Dermis blood vessel endothelial cell (primary cell): ENCODE measurements around the gene LCE2D. TPM values are rescaled to one million over a fixed set of nuclear protein-coding genes. Genes with fewer than 3 reads are reported as not detected.

Experiments
- DNase-seq: peaks from one replicate; pipeline ENCODE4 v3.0.0; 2010
- total RNA-seq: library from RNA; depleted of rRNA; stranded (reverse); fragments of >200 nt; gene quantifications from 2 replicates; pipeline ENCODE4 v1.2.3, GENCODE V29; 2014

Gene LCE2D
- total RNA-seq, 1 donor from 2014 or later, result not detected

GRCh38 chr1:152697701-152698600 lies 34.8 kb downstream of the LCE2D start, which contains the start of gene LCE2A:
Gene LCE2A, plus strand, starts transcription at chr1:152698345. Its CDS starts 557 bp downstream, at chr1:152698902.
- no peak for DNase-seq

- DNase-seq, result no peak
Measured at GRCh38 chr1:152699746-152700145, 36.6 kb downstream of the LCE2D start.

GRCh38 chr1:152707860-152708259 lies 44.7 kb downstream of the LCE2D start, which contains the start of gene LCE4A:
Gene LCE4A, plus strand, starts transcription at chr1:152708160. Its CDS starts 916 bp downstream, at chr1:152709076.
- DNase-seq, result no peak

Other genes with a start within 250 kb of the LCE2D start
- not detected in 2 replicates for gene CRNN, start 249.1 kb upstream of the LCE2D start, total RNA-seq
- not detected in 2 replicates for gene LCE5A, start 152.6 kb upstream of the LCE2D start, total RNA-seq
- not detected in 2 replicates for gene CRCT1, start 148.9 kb upstream of the LCE2D start, total RNA-seq
- gene LCE3E, start 96.6 kb upstream of the LCE2D start, total RNA-seq, result not detected in 2 replicates
- gene LCE3D, start 82.9 kb upstream of the LCE2D start, total RNA-seq, result not detected in 2 replicates
- not detected in 2 replicates for gene LCE3C, start 63.1 kb upstream of the LCE2D start, total RNA-seq
- gene LCE3B, start 49.6 kb upstream of the LCE2D start, total RNA-seq, result not detected in 2 replicates
- gene LCE3A, start 40.3 kb upstream of the LCE2D start, total RNA-seq, result not detected in 2 replicates
- gene LCE2C, start 11.9 kb downstream of the LCE2D start, total RNA-seq, result not detected in 2 replicates
- gene LCE2B, start 22.7 kb downstream of the LCE2D start, total RNA-seq, result not detected in 2 replicates
- gene LCE2A, start 35.0 kb downstream of the LCE2D start, total RNA-seq, result not detected in 2 replicates
- gene LCE4A, start 44.8 kb downstream of the LCE2D start, total RNA-seq, result not detected in 2 replicates
- gene KPRP, start 94.6 kb downstream of the LCE2D start, total RNA-seq, result not detected in 2 replicates
- not detected in 2 replicates for gene LCE1F, start 111.8 kb downstream of the LCE2D start, total RNA-seq
- gene LCE1E, start 122.9 kb downstream of the LCE2D start, total RNA-seq, result not detected in 2 replicates
- gene LCE1D, start 133.3 kb downstream of the LCE2D start, total RNA-seq, result not detected in 2 replicates
- gene LCE1C, start 143.3 kb downstream of the LCE2D start, total RNA-seq, result not detected in 2 replicates
- gene LCE1B, start 148.6 kb downstream of the LCE2D start, total RNA-seq, result not detected in 2 replicates
- gene LCE1A, start 164.1 kb downstream of the LCE2D start, total RNA-seq, result not detected in 2 replicates
- gene LCE6A, start 179.5 kb downstream of the LCE2D start, total RNA-seq, result not detected in 2 replicates
- gene LCE7A, start 196.6 kb downstream of the LCE2D start, total RNA-seq, result not detected in 2 replicates
- not detected in 2 replicates for gene SMCP, start 214.9 kb downstream of the LCE2D start, total RNA-seq
- not detected in 2 replicates for gene IVL, start 245.2 kb downstream of the LCE2D start, total RNA-seq